Activated CD4-positive, alpha-beta T cell treated with anti-CD3 and anti-CD28 coated beads, Interleukin-2, amount 10 ng/mL, durations not matched to agents 7 days and 5 days (primary cell): ENCODE data around the gene TRMT112. TPM values are rescaled to one million over a fixed set of nuclear protein-coding genes. Genes with fewer than 3 reads are reported as not detected.

Experiments
- CTCF ChIA-PET: fragments of 350-600 bp; sonication (Branson Sonifier 250); formaldehyde crosslinking; loops from one replicate; lab custom pipeline; 2021; ENCODE audit warnings: antibody characterized with exemption; lab: Charles Lee
- POLR2A ChIA-PET: fragments of 350-600 bp; sonication (Branson Sonifier 250); formaldehyde crosslinking; loops from one replicate; lab custom pipeline; 2021; ENCODE audit warnings: antibody characterized with exemption; lab: Charles Lee
- DNase-seq: peaks from one replicate; pipeline ENCODE4 v3.0.0-alpha.2; 2020
- H3K27ac Mint-ChIP-seq: one replicate; pipeline ENCODE4 v1.8.0; 2021; ENCODE audit warnings: mild to moderate bottlenecking, moderate library complexity, mixed read lengths
- H3K27me3 Mint-ChIP-seq: one replicate; pipeline ENCODE4 v1.8.0; 2021; ENCODE audit warnings: mixed read lengths
- H3K36me3 Mint-ChIP-seq: one replicate; pipeline ENCODE4 v1.8.0; 2021; ENCODE audit warnings: low read depth, mixed read lengths
- H3K4me1 Mint-ChIP-seq: one replicate; pipeline ENCODE4 v1.8.0; 2021; ENCODE audit warnings: mixed read lengths
- H3K4me3 Mint-ChIP-seq: one replicate; pipeline ENCODE4 v1.8.0; 2021; ENCODE audit warnings: mild to moderate bottlenecking, moderate library complexity, mixed read lengths
- H3K9me3 Mint-ChIP-seq: one replicate; pipeline ENCODE4 v1.8.0; 2021; ENCODE audit warnings: mixed read lengths
- total RNA-seq, 2 experiments: library from RNA; stranded (reverse); gene quantifications; one replicate each; pipeline ENCODE4 v1.2.3, GENCODE V29; 2021

The TRMT112 gene
- total RNA-seq, 2 experiments from 2014 or later, result 160 to 171 TPM

GRCh38 chr11:64357446-64357845, 40.1 kb upstream of the TRMT112 start:
- H3K4me3 Mint-ChIP-seq, result no peak overlapping the region
- ChIA-PET POLR2A (no interaction called here), CTCF (interaction anchor here (0.9 to 3.1 kb wide), 7 partner anchors 10 to 106 kb away, joined by 3 to 17 read pairs (median 5); partner anchors contain the start of genes CCDC88B and PLCB3)
- H3K27ac Mint-ChIP-seq, result no peak overlapping the region
- no peaks in the 10 kb centered on the region for H3K9me3 Mint-ChIP-seq
- no peak for DNase-seq
- peaks cover 48% of the 10 kb centered on the region for H3K4me1 Mint-ChIP-seq
- peaks cover 24% of the 10 kb centered on the region for H3K36me3 Mint-ChIP-seq
- H3K27me3 Mint-ChIP-seq, result no peaks in the 10 kb centered on the region

- H3K4me3 Mint-ChIP-seq, result peak overlapping the region; percentile 13
- H3K9me3 Mint-ChIP-seq, result no peaks in the 10 kb centered on the region
- peak overlapping the region; percentile 62 for H3K27ac Mint-ChIP-seq
- DNase-seq, result peak; percentile 28
- ChIA-PET CTCF (interaction anchor here (0.6 to 3.1 kb wide), 11 partner anchors 10 to 566 kb away, joined by 3 to 17 read pairs (median 5); partner anchors contain the start of genes CCDC88B, PLCB3, PRDX5 and TRMT112), POLR2A (no interaction called here)
- H3K36me3 Mint-ChIP-seq, result peaks cover 18% of the 10 kb centered on the region
- H3K27me3 Mint-ChIP-seq, result no peaks in the 10 kb centered on the region
- H3K4me1 Mint-ChIP-seq, result peaks cover 41% of the 10 kb centered on the region
These were observed 39.4 kb upstream of the TRMT112 start for GRCh38 chr11:64356498-64357411.

DNA sequence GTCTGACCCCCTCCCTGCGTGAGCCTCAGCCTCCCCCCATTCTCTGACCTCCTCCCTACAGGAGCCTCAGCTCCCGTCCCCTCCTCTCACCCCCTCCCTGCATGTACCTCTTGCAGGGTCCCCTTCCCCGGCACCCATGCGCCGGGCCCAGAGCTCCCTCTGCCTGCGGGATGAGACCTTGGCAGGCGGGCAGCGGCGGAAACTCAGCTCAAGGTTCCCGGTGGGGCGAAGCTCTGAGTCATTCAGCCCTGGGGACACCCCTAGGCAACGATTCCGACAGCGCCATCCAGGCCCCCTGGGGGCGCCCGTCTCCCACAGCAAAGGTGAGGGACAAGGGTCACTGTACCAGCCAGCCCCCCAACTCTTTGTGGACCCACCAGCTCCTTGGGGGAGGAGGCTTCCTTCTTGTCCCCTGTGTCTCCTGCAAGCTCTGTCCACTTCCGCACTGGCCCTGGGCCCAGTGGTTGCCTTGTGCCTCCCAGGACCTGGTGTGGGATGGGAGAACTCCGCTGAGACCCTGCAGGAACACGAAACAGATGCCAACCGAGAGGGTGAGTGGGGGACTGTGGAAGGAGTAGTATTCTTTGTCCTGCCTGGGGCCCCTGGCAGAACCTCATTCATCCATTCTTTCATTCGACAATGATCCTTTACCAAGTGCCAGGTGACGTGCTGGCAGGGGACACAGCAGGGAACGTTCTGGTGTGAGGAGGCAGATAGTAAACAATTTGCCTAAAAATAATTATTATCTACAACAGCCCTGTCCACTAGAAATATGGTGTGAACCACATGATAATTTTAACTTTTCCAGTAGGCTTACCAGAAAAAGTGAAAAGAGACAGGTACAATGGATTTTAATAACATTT, 38.0 kb upstream of the TRMT112 start:
- Mint-ChIP-seq H3K27ac (peak overlapping the region; percentile 36), H3K4me1 (peaks cover 31% of the 10 kb centered on the region), H3K36me3 (peaks cover 13% of the 10 kb centered on the region), H3K4me3 (no peak overlapping the region), H3K27me3 (no peaks in the 10 kb centered on the region), H3K9me3 (no peaks in the 10 kb centered on the region)
- CTCF ChIA-PET, result interaction anchor here (0.9 to 3.1 kb wide), 9 partner anchors 9 to 164 kb away, joined by 3 to 15 read pairs (median 5); partner anchors contain the start of gene PRDX5
- peak; percentile 49 for DNase-seq
- POLR2A ChIA-PET, result no interaction called here

GRCh38 chr11:64353715-64354506, 36.6 kb upstream of the TRMT112 start:
- Mint-ChIP-seq H3K36me3 (peaks cover 7% of the 10 kb centered on the region), H3K4me3 (no peak overlapping the region), H3K4me1 (peaks cover 22% of the 10 kb centered on the region), H3K27ac (no peak overlapping the region), H3K27me3 (no peaks in the 10 kb centered on the region), H3K9me3 (no peaks in the 10 kb centered on the region)
- CTCF ChIA-PET, result interaction anchor here (1.2 to 2.8 kb wide), 7 partner anchors 8 to 163 kb away, joined by 3 to 15 read pairs (median 4); partner anchors contain the start of genes ESRRA and PRDX5
- POLR2A ChIA-PET, result no interaction called here
- no peak for DNase-seq

DNA sequence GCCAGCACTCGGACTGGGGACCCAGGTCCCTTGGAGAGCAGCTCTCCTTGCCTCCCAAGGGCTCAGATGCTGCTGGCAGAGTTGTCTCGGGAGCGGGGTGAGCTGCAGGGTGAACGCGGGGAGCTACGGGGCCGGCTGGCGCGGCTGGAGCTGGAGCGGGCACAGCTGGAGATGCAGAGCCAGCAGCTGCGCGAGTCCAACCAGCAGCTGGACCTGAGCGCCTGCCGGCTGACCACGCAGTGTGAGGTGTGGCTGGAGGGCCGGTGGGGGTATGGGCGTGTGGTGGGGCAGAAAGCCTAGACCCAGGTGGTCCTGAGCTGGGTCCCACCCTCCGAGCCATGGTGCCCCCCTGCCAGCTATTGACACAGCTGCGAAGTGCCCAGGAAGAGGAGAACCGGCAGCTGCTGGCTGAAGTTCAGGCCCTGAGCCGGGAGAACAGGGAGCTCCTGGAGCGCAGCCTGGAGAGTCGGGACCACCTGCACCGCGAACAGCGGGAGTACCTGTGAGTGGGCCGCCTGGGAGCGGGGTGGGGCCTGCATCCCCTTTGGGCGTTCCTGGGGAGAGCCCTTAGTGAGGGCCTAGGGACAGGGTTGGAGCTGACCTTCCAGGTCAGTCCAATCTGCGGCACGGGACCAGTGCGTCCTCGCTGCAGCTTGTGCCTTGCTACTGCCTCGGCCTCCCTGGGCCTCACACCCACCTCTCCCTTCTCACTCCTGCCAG, 35.8 kb upstream of the TRMT112 start:
- no peak for DNase-seq
- Mint-ChIP-seq H3K36me3 (peaks cover 7% of the 10 kb centered on the region), H3K27ac (no peak overlapping the region), H3K27me3 (no peaks in the 10 kb centered on the region), H3K4me3 (no peak overlapping the region), H3K9me3 (no peaks in the 10 kb centered on the region), H3K4me1 (peaks cover 21% of the 10 kb centered on the region)
- ChIA-PET POLR2A (no interaction called here), CTCF (interaction anchor here (1.0 to 2.8 kb wide), 5 partner anchors 9 to 48 kb away, joined by 3 to 15 read pairs (median 4); partner anchors contain the start of genes ESRRA, PRDX5 and TRMT112)

DNA sequence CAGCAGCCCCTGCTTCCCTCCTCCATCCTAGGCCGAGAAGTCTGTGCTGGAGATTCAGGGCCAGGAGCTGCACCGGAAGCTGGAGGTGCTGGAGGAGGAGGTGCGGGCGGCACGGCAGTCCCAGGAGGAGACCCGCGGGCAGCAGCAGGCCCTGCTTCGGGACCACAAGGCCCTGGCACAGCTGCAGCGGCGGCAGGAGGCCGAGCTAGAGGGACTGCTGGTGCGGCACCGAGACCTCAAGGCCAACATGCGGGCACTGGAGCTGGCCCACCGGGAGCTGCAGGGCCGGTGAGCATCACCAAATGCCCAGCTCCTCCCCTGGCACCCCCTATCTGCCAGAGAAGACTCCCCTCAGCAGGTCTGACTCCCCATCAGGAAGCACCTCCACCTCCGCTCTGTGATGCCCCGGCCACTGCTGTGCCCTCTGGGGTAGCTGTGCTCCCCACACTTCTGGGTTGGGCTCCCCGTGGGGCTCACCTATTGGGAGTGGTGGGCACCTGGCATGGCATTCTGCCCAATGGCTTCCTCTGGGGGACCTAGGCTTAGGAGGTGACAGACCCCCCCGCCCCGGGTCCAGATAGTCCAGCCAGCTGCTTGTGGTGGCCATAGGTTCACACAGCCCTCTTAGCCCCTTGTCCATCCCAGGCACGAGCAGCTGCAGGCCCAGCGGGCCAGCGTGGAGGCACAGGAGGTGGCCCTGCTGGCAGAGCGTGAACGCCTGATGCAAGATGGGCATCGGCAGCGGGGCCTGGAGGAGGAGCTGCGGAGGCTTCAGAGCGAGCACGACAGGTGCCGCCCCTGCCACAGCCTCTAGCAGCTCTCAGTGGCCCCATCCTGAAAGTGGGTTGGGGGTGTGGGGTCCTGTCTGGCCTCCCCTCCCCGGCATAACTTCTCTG, 35.0 kb upstream of the TRMT112 start:
- CTCF ChIA-PET, result interaction anchor here (1.0 to 1.3 kb wide), 3 partner anchors 8 to 47 kb away, joined by 3 to 4 read pairs (median 3); partner anchors contain the start of genes ESRRA, PRDX5 and TRMT112
- Mint-ChIP-seq H3K27ac (no peak overlapping the region), H3K9me3 (no peaks in the 10 kb centered on the region), H3K4me1 (peaks cover 12% of the 10 kb centered on the region), H3K36me3 (peaks cover 7% of the 10 kb centered on the region), H3K27me3 (no peaks in the 10 kb centered on the region), H3K4me3 (no peak overlapping the region)
- DNase-seq, result no peak
- POLR2A ChIA-PET, result no interaction called here

DNA sequence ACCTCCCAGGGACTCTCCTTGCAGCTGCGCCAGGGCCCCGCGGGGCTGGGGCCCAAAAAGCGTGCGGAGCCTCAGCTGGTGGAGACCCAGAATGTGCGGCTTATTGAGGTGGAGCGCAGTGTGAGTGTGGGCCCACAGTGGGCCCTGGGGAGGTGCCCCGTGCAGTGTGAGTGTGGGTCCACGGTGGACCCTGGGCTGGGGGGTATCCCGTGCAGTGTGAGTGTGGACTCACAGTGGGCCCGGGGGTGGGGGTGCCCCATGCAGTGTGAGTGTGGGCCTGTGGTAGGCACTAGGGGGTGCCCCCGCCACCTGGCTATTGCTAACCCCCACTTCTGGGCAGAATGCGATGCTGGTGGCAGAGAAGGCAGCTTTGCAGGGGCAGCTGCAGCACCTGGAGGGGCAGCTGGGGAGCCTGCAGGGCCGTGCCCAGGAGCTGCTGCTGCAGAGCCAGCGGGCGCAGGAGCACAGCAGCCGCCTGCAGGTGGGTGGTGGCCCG, 33.8 kb upstream of the TRMT112 start:
- Mint-ChIP-seq H3K4me1 (peaks cover 7% of the 10 kb centered on the region), H3K27ac (no peak overlapping the region), H3K36me3 (peaks cover 9% of the 10 kb centered on the region), H3K27me3 (no peaks in the 10 kb centered on the region), H3K9me3 (no peaks in the 10 kb centered on the region), H3K4me3 (no peak overlapping the region)
- CTCF ChIA-PET, result interaction anchor here (0.6 to 2.1 kb wide), 4 partner anchors 9 to 536 kb away, joined by 3 to 8 read pairs (median 4); partner anchors contain the start of gene RPS6KA4
- POLR2A ChIA-PET, result no interaction called here
- DNase-seq, result no peak

GRCh38 chr11:64349404-64349803, 32.0 kb upstream of the TRMT112 start:
- POLR2A ChIA-PET, result no interaction called here
- peaks cover 8% of the 10 kb centered on the region for H3K4me1 Mint-ChIP-seq
- no peak overlapping the region for H3K4me3 Mint-ChIP-seq
- no peak for DNase-seq
- CTCF ChIA-PET, result interaction anchor here (0.8 to 2.1 kb wide), 3 partner anchors 10 to 28 kb away, joined by 3 to 8 read pairs (median 4); partner anchors contain the start of gene RPS6KA4
- peaks cover 12% of the 10 kb centered on the region for H3K36me3 Mint-ChIP-seq
- no peaks in the 10 kb centered on the region for H3K27me3 Mint-ChIP-seq
- H3K27ac Mint-ChIP-seq, result no peak overlapping the region
- H3K9me3 Mint-ChIP-seq, result no peaks in the 10 kb centered on the region

DNA sequence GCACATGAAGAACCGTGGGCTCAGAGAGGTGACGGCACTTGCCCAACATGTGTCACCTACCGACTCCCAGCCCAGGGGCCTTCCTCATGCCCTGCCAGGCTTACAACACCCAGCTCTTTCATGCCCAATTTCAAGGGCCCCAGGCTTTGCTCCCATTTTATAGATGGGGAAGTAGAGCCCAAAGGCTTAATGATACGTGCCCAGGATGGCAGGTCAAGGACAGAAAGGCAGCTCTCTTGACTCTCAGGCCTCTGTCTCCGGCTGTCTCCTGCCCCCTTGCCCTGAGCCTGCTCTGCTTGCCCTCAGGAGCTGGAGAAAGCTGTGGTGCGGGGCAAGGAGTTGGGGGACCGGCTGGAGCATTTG, 31.6 kb upstream of the TRMT112 start:
- H3K36me3 Mint-ChIP-seq, result peaks cover 12% of the 10 kb centered on the region
- no peak overlapping the region for H3K4me3 Mint-ChIP-seq
- H3K4me1 Mint-ChIP-seq, result peaks cover 8% of the 10 kb centered on the region
- DNase-seq, result no peak
- POLR2A ChIA-PET, result no interaction called here
- H3K27ac Mint-ChIP-seq, result no peak overlapping the region
- H3K9me3 Mint-ChIP-seq, result no peaks in the 10 kb centered on the region
- CTCF ChIA-PET, result interaction anchor here (0.8 to 4.1 kb wide), 2 partner anchors 8 to 10 kb away, joined by 3 to 17 read pairs; partner anchors contain the start of gene RPS6KA4
- H3K27me3 Mint-ChIP-seq, result no peaks in the 10 kb centered on the region

GRCh38 chr11:64348383-64349024, 31.1 kb upstream of the TRMT112 start:
- ChIA-PET CTCF (interaction anchor here (0.8 to 4.1 kb wide), 3 partner anchors 9 to 17 kb away, joined by 3 to 17 read pairs (median 3); partner anchors contain the start of gene RPS6KA4), POLR2A (no interaction called here)
- no peaks in the 10 kb centered on the region for H3K27me3 Mint-ChIP-seq
- no peak overlapping the region for H3K4me3 Mint-ChIP-seq
- no peaks in the 10 kb centered on the region for H3K9me3 Mint-ChIP-seq
- peaks cover 12% of the 10 kb centered on the region for H3K36me3 Mint-ChIP-seq
- no peak for DNase-seq
- peaks cover 8% of the 10 kb centered on the region for H3K4me1 Mint-ChIP-seq
- H3K27ac Mint-ChIP-seq, result no peak overlapping the region
